ENCODE measurements around the gene OR52J3.

The OR52J3 gene

DNA sequence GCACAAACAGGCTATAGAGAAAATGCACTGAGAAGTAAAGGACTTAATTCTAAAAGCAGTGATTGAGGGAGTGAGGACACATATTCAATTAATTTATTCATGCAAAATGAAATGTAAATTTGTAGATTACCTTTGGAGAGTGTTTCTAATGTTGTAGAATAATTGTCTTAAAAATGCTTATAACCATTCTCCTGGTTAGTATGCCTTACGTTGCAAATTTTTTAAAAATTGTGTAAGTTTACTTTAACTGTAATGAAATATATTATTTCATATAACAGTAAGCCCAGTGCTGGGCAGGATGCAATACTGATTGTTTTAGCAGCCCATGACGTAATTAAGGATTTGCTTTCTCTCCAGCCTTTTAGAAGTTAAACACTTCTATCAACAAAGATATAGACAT is 49.7 kb downstream of the OR52J3 start:
- no peak for DNase-seq (ENCODE audit: low read depth)
